Stimulated activated CD4-positive, alpha-beta T cell treated with anti-CD3 and anti-CD28 coated beads, Interleukin-12 subunit alpha, Interleukin-12 subunit beta, amount 100 ng/mL, for 4 hours (primary cell): Measurements from ENCODE around the gene NPIPB12.
"Not testable (repeated sequence)": the region's sequence is repeated elsewhere in the genome, so short reads cannot be mapped to it uniquely, and the experiment has no call there.

ENCODE experiments used
- DNase-seq: peaks from one replicate; pipeline ENCODE4 v3.0.0-alpha.2; 2020

The NPIPB12 gene

DNA sequence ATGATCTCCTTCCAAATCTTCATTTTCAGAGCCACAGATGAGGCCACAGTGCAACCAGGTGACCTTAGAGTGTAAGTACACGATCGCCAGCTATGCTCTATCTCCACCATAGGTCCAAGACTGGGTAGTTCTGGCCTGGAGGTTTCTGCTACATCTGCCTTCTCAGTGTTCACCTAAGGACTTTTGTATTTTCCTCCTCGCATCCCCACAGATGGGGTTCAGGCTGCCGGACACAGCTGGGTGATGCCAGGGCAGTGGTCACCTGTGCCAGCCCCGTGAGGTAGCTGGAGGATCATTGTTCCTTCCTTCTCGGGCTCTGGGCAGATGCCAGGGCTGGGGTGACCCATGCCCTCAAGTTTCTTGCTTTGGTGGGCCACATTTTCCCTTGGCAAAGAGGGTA, at the start of gene NPIPB12:
NPIPB12 (minus strand) TSS at position 101 of the 400 bp plus-strand sequence.
- not testable (repeated sequence) for DNase-seq

DNA sequence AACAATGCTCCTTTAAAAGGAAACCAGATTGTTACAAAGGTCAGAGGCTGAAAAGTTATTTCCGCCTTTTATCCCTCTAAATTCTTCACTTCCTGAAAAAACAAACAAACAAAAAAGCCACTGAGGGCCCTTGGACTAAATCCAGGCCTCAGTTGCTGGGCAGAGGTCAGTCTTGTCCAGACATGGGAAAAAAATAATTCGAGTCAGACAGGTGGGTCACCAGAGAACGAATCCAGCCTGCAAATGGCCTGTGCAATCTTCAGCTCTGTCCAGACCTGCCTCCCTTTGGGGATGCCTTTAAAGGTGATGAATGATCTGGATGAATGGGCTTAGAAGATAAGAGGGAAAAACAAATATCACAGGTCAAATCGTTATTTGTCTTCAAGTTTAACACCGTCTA, 15.3 kb upstream of the NPIPB12 start:
- not testable (repeated sequence) for DNase-seq

DNA sequence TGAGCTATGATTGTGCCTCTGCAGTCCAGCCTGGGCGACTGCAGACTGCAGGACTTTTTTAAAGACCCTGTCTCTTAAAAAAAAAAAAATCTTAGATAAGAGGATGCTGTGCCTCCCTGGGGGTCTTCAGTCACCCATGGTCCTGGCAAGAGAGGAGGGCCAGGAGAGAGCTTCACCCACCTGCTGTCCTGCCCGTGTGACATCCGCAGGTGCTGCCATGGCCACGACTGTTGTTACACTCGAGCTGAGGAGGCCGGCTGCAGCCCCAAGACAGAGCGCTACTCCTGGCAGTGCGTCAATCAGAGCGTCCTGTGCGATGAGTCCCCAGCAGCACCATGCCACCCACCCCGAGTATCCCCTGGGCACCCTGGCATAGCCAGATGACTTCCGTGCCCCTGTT, 23.9 kb downstream of the NPIPB12 start:
- not testable (repeated sequence) for DNase-seq

DNA sequence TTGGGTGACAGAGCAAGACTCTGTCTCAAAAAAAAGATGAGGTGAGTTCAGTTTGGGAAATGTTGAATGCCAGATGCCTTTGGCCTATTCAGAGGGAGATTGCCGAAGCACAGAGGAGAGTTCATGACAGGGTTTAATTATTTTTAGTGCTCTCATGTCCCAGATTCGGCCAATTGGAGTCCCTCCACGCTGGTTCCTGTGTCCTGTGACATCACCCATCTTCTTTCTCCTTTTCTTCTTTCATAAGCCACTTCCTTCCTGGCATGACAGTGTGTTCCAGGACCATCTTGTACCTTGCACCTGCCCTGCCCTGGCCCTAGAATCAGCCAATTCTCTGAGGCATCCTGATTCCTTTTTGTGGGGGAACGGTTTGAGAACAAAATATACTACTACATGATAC, 34.1 kb downstream of the NPIPB12 start:
- not testable (repeated sequence) for DNase-seq

DNA sequence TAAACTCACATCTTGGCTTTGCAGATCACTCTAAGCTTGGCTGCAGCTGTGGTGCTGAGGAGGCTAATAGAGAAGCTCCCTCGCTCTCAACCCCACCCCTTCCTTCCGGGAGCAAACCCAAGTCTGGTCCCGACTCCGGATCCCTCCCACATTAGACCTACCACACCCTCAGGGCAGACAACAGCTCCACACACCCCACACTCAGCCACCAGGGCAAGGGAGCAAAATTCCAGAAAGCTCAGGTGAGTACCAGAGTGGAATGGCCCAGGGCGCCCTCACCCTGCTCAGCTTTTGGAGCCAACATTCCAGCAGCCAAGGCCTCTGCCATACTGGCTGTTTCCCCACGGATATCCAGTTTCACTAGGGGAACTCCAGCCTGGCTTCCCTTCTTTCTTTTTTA, 36.5 kb downstream of the NPIPB12 start:
- DNase-seq: peak; percentile 31

DNA sequence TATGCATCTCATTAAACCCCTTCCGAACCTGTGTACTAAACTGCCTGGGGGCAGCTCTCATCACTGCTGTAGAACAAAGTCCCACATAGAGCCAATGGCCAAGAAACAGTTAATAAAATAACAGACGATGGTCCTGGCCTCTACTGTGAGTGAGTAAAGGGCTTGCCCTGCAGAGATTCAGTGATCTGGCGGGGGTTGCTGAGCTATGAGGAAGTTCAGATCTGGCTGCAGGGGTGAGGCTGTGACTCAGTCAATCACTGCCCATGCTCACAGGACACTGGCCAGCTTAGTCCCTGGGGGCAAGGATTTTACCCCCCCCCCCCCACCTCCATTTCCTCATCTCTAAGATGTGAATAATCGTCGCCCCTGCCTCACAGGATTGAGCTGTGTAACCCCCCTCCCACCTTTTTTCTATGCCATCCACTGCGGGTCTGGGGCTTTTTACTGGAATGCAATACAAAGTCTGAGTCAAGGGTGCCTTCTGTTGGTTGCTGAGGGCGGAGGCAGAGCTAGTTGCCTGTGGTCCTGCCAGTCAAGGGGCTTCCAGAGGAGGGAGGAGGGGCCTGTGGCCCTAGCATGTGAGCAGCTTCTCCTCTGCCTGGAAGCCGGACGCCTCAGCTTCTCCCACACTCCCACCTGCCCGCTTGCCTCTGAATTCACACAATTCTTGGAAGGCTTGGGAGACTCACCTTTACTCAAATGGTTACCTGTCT, 38.4 kb downstream of the NPIPB12 start:
- not testable (repeated sequence) for DNase-seq

DNA sequence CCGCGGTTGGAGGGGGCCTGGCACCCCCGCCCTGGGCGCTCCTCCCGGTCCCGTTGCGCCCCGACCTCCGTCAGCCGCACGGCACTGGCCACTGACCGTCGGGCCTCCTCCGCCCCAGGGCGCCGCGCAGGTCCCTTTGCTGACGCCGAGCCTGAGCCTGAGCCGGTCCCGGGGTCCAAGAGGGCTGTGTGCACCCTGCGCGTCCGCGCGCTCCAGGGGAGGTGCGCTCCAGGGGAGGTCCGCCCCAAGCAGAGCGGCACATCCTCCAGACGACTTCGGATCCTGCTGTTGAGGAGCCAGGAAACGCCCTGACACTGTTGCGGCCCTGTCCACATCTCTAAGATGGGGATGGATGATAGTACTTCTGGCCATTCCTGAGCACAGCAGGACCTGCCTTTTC, 39.3 kb downstream of the NPIPB12 start:
- not testable (repeated sequence) for DNase-seq

DNA sequence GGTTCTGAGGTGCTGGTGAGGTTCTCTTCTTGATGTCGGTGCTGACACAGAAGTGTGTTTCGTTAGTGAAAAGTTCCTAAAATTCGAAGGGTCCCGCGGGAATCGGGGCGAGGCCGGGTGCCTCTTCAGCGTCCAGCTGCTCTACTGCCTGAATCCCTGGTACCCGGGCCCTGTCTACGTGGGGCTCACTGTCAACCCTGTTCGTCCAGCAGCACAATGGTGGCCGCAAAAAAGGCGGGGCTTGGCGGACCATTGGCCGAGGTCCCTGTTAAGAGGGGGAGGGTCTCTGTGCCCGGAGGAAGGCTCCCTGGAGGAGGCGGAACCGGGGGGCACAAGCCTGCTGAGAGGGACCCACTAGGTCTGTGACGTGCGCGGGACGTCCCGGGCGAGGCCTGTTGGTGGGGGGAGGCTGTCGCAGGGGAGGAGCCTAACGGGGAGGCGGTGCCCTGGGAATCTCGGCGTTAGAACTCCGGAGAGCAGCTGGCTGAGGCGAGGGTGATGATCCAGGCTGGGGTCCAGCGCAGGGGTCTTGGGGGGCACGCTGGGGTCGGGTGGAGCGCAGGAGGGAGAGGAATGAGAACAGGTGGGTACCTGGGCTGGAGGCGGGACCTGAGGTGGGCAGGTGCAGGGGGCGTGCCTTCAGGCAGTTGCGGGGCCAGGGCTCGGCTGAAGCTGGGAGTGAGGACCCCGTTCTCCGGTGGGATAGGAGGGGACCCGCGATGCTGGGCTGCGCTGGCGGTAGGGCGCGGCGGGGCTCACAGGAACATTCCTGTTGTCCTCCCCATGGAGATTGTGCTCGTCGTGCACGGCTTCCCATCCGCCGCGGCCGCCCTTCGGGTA, 40.0 kb downstream of the NPIPB12 start:
- DNase-seq: not testable (repeated sequence)

DNA sequence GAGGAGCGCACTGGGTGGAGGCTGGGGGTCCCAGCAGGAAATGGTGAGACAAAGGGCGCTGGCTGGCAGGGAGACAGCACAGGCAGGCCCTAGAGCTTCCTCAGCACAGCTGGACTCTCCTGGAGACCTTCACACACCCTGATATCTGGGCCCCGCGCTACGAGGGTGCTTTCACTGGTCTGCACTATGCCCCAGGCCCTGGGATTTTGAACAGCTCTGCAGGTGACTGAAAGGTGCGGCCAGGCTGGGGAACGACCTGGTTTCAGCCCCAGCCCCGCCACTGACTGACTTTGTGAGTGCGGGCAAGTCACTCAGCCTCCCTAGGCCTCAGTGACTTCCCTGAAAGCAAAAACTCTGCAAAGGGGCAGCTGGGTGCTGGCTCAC, 45.6 kb downstream of the NPIPB12 start:
- DNase-seq: not testable (repeated sequence)

DNA sequence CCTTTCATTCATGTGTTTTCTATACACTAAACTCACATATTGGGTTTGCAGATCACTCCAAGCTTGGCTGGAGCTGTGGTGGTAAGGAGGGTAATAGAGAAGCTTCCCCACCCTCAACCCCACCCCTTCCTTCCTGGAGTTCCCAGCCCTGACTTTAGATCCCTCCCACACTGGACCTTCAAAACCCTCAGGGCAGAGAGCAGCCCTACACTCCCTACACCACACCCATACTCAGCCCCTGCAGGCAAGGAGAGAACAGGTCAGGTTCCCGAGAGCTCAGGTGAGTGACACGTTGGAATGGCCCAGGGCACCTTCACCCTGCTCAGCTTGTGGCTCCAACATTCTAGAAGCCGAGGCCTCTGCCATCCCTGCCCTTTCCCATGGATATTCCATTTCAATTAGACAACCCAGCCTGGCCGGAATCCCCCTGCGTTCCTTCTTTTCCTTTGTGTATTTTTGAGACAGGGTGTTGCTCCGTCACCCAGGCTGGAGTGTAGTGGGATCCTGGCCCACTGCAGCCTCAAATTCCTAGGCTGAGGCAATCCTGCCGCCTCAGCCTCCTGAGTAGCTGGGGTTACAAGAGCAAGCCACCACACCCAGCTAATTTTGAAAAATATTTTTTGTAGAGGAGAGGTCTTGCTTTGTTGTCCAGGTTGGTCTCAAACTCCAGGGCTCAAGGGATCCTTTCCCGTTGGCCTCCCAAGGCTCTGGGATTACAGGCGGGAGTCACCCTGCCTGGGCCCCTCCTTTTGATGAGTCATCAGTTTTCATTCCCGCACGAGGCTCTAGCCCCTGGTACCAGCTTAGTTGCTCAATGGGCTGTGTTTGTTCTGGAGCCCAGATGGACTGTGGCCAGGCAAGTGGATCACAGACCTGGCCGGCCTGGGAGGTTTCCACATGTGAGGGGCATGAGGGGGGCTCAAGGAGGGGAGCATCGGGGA, 46.2 kb downstream of the NPIPB12 start, which contains the start of gene SULT1A4:
SULT1A4 (plus strand) TSS at position 208 of the 941 bp plus-strand sequence. CDS start 1,473 bp downstream, outside the sequence.
- DNase-seq: not testable (repeated sequence)

DNA sequence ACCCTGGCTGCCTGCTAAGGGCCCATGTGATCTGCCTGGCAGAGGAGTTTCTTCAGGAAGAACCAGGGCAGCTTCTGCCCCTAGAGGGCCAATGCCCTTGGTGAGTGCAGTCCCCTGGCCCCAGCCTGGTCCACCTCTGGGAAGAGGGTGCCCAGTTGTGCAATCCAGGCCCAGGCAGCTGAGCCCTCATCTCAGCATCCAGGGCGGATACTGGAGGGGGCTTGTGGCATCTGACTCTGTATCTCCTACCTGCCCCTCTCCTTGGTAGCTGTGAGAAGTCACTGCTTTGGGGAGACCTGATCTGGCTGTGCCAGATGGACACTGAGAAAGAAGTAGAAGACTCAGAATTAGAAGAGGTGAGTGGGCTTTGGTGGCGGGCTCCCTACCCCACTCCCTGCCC, 48.5 kb downstream of the NPIPB12 start:
- not testable (repeated sequence) for DNase-seq

DNA sequence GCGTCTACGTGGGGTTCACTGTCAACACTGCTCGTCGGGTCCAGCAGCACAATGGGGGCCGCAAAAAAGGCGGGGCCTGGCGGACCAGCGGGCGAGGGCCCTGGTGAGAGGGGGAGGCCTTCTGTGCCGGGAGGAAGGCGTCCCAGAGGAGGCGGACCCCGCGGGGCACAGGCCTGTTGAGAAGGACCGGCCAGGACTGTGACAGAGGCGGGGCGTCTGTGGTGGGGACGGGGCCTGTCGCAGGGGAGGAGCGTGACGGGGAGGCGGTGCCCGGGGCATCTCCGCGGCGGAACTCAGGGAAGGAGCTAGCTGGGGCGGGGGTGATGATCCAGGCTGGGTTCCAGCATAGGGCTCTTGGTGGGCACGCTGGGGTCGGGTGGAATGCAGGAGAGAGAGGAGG, 51.4 kb downstream of the NPIPB12 start:
- DNase-seq: not testable (repeated sequence)

DNA sequence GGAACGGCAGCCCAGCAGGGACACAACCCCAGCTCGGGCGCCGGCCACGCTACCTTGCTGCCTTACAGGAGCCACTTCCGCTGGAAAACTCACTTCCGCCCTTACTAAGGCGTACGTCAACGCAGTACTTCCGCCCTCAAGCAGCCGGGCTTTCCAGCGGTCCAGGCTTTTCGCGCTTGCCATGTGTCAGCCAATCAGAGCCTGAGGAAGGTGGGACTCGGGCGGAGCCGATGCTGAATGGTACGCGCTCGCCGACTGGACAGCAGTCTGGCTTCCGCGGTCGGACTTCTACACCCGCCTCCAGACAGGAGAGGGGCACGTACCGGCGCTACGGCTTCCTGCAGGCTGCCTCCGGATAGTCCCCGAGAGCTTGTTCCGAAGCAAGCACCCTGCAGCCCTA, 51.9 kb downstream of the NPIPB12 start, which contains the start of the genes BOLA2 and SLX1B:
BOLA2 (minus strand) TSS at position 83 of the 400 bp plus-strand sequence. CDS start 98 bp downstream, outside the sequence.
SLX1B (plus strand) TSS at position 265 of the 400 bp plus-strand sequence.
- DNase-seq: not testable (repeated sequence)

DNA sequence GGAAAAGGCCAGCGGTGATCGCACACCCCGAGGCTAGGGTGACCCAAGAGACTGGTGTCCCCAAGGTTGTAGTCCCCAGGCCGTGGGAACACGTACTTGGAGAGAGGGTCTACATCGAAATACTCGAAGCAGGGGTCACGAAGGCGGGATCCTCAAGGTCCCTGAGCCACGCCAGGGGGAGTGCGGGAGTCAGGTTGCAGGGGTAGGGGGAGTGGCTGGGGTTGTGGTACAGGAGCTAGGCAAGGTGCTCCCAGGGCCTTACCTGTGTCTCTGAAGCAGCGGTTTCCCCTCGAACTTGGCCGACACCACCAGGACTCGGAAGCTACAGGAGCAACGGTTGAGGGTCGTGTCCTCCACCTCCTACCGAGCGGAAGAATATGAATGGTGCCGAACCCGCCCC, 52.5 kb downstream of the NPIPB12 start:
- not testable (repeated sequence) for DNase-seq
